ENCODE data around the gene FARP1.

Gene FARP1

DNA sequence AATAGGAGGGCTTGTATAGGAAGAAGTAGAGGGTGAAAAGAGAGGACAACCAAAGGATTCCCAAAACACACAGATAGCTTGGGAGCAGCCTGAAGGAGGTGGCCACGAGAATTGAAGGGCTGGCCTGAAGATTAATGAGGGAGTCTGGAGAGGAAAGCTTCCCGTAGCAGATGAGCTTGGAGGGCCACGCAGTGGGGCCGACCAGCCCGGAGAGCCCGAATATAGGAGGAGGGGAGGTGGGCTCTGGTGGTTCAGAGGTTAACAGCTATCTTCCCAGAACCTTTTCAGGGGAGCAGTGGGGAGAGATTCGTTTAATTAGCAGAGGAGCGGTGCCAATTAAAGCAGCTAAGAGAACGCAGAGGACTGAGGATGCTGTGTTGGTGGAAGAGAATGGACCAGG lies 279.2 kb downstream of the FARP1 start:
- DNase-seq (ENCODE audit: low spot score) = no peak

DNA sequence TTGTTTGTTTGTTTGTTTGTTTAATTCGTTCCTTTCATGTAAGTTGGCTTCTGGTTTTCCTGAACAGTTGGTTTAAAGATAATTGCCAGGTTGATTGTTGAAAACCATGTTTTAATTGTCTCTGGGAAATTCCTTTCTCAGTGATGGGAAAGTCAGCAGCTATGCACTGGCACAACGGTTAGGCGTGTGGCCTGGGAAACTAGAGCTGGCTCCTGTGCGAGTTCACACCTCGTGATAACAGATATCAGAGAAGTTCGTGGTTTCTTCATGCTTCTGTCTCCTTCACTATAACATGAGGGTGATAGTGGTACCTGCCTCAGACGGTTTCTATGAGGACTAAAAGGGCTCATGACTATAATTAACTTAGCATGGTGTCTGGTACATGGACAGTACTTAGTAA lies 280.5 kb downstream of the FARP1 start:
- no peak for DNase-seq (ENCODE audit: low spot score)

DNA sequence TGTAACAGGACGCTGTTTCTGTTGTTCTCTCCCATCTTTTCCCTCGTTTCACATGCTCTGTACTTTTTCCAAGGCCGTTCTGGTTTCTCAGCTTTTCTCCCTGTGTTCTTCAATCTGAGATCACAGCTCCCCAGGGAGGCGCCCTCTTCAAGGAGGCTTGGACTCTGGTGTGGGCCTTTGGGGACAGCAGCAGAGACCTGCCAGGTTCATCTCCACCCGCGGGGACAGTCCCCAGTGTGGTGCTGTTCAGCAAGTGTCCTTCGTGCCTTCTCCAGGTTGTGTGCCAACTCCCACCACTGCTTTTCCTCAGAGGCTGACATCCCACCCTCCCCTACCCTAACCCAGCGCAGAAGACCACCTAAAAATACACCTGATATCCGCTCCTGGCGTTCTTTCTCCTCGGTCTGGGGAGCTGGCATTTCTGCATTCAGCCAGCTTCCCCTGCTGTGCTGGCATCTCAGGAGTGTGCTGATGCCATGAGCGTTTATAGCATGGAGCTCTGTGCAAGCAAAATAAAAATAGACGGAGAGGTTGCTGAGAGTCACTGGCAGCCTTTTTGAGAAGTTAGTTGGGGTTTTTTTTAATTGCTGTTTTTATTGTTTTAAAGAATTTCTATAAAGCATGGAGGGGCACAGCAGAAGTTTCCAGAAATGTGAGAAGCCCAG lies 284.6 kb downstream of the FARP1 start:
- DNase-seq (ENCODE audit: low spot score) = no peak

DNA sequence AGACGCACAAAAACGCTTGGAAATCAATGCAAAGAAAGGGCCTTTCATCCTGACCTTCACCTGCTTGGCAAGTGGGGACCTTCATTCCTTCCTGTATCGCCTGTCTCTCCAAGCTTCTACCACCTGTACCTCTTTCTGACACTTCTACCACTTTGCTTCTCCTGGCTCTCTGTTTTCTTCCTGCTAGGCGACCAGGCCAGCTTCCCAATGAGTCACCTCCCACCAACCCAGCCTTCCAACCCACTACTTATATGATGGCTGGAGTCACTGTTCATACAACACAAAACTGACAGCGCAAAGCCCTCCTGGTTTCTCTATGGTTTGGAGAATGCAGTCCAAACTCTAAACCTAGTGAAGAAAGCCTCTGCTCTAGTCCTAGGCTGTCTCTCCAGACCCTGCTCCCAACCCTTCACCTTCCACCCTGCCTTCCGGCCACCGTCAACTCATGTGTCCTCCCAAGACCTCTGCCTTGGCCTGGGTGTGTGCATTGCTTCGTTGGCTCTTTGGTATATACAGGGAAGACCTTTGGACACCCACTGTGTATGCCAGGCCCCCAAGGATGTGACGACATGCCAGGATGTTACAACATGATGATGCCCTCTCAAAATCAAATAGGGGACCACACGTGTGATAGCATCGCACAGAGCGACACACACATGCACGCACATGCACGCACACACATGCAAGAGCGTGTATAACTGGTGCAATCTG lies 285.5 kb downstream of the FARP1 start:
- no peak for DNase-seq (ENCODE audit: low spot score)

DNA sequence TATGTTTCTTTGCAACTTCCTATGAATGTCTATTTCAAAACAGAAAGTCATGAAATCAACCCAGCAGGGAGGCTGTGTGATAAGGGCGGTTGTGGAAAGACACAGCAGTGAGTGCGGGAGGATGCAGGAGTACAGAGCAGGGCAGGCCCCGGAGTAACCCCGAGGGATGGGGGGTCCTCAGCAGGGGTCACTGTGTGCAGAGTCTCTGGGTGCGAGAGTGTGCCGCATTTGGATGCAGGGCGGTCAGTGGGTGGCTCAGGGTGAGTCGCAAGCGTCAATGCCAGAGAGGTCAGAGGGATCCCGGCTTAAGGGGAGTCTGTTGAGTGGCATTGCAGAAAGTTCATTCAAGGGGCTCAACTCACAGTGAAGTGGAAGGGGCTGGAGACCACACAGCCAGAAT lies 286.2 kb downstream of the FARP1 start:
- no peak for DNase-seq (ENCODE audit: low spot score)

DNA sequence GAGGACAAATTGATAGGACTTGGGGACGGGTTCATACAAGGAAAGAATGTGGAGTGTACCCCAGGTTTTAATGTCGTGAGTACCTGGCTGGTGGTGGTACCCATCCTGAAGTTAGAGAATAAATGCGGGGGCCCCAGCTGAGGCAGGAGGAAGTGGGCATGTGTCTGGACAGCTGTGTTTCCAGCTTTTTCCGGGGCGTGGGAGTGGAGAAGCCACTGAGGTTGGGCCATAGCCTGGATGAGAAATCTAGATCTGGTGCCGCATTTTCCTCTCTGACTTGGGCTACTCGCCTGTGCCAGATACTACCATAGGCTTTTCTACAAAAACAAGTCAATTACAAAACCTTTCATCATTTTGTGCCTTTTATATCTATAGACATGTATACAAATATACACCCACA lies 286.6 kb downstream of the FARP1 start:
- no peak for DNase-seq (ENCODE audit: low spot score)

DNA sequence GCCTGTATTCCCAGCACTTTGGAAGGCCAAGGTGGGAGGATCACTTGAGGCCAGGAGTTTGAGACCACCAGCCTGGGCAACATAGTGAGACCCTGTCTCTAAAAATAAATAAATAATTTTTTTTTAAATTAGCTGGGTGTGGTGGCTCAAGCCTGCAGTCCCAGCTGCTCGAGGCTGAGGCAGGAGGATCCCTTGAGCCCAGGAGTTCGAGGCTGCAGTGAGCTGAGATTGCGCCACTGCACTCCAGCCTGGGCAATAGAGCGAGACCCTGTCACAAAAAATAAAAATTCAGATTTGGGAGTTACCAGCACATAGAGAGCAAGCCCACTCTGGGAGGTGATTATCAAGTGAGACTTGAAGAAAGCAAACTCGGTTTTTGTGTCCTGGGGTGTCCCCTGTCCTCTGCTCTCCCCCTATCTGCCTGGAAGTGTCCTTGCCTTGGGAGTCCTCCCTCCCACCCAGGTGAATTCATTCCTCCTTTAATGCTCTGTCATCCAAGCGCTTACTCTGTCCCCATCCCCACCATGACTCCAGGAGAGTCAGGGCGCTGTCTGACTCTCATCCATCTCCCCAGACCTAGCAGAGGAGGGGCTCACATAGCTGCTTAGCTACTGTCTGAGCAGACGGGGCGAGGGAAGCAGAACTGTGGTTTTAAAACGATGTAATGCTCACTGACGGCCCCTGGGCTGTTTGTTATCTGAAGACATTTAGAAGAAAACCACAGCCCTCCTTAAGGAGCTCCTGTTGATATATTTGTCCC lies 287.3 kb downstream of the FARP1 start:
- no peak for DNase-seq (ENCODE audit: low spot score)

DNA sequence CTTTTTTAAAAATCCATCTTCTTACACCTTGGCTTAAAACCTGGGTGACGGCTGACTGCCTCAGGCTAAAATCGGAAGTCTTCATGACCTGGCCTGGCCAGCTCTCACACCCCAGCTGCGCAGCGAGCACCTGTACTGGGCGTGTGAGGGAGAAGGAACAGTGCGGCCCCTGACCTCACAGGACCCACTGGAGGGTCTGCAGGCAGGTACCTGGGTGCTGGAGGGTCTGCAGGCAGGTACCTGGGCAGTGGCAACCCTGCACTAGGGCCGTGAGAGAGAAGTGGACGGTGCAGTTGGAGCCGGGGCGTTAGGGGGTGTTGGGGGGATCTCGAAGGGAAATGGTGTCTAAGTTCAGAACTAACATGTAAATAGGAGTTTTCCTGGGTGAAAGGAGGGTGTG lies 289.7 kb downstream of the FARP1 start:
- no peak for DNase-seq (ENCODE audit: low spot score)

DNA sequence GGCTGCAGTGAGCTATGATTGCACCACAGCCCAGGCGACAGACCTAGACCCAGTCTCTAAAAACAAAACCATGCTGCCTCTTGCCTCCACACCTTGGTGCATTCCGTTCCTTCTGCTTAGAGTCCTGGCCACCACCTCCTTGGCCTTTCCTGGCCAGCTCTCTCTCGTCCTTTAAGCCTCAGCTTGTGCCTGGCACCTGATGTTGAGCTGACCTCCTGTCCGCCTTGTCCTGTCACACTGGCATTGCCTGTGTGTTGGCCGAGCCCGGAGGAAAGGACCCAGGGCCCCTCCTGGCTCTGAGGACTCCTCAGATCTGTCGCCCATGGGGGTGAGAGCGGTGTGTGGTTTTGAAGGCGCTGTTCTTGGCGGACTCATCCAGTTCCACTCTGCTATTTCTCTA lies 290.8 kb downstream of the FARP1 start:
- DNase-seq (ENCODE audit: low spot score) = no peak

DNA sequence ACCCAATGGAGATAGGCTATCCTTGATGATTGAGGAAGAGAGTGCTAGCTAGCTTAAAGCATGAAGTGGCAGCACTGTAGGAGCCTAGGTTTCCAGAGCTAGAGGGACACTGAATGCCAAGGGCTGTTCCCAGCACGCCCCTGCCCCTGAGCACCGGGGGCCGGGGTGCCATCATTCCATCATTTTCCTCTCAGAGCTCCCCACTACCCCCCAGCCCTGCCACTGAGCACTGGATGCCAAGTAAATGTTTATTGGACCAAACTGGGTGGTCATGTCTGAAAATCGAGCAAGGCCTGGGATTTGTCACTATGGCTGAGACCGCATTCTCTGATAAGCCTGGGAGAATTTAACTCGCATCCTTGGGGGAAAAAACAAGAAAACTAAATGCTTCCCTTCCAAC lies 291.2 kb downstream of the FARP1 start:
- no peak for DNase-seq (ENCODE audit: low spot score)

DNA sequence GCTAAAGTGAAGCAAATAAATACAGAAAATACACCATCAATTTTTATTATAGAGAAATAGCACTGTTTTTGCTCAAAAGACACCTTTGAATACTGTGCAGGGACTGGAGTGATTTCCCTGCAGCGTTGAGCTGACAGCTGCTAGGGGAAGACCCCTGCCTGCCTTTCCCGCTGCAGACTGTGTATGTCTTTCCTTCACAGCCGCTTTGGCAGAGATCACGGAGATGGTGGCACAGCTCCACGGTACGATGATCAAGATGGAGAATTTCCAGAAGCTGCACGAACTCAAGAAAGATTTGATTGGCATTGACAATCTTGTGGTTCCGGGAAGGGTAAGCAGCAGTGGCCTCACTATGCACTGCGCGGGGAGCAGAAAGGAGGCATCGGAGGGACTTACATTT lies 292.5 kb downstream of the FARP1 start:
- no peak for DNase-seq (ENCODE audit: low spot score)

DNA sequence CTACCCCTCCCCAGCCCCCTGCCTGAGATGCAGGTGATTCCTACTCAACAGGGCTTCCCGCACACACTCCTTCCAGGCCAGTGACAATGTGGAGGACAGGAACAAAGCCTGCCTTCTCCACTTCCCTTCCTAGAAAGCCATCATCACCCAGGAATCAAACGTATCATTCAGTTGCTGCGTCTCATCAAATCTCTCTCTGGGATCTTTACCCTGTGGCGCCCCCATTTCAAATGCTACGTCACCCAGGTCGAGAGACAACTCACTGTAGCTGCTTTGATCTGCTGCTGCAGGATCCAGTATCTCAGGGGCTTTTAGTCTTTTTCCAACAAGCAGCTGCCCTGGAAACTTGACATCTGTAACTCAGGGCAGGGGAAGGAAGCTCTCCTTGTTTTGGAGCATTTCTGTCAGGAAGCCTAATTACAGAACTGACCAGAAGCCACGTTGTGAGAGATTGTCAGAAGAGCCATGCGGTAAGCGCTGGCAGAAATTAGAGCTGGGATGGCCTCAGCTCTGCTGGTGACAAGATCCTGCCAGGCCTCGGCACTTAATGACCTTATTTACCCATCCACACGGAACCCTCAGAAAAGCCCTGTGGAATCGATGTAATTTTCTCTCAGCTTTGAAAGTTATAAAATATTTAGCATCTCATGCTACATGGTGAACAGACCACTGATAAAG lies 293.5 kb downstream of the FARP1 start:
- DNase-seq (ENCODE audit: low spot score) = no peak

DNA sequence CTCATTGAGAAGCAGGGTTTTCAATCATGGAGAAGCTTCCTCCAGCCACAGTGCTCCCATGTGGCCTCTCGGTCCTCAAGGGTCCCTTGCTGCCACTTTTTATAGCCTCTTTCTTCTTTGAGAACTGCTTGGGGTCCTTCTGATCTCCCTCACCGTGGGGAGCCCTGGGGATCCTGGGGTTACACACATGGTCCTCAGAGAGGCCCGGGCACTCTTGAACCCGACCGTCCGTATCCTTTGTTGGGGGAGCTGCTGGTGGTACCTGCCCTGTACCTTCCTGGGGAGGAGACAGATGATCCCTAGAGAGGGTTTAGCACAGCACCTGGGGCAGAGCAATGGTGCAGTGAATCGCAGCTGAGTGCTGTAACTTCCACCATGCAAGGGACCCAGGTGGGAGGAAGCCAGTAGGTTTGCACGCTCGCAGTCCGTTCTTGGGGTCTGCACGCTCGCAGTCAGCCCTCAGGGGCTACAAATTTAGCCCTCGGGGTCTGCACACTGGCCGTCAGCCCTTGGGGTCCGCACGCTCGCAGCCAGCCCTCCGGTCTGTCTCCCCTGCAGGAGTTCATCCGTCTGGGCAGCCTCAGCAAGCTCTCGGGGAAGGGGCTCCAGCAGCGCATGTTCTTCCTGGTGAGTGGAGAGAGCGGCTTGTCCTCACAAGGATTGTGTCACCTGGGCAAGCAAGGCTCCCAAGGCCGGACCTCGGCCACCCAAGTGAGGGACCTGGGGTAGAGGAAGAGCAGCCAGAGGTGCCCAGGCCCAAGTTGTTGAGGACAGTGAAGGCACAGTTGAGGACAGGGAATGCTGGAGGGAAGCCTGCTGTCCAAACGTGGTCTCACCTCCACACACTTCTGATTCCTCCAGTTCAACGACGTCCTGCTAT lies 295.6 kb downstream of the FARP1 start:
- no peak for DNase-seq (ENCODE audit: low spot score)

DNA sequence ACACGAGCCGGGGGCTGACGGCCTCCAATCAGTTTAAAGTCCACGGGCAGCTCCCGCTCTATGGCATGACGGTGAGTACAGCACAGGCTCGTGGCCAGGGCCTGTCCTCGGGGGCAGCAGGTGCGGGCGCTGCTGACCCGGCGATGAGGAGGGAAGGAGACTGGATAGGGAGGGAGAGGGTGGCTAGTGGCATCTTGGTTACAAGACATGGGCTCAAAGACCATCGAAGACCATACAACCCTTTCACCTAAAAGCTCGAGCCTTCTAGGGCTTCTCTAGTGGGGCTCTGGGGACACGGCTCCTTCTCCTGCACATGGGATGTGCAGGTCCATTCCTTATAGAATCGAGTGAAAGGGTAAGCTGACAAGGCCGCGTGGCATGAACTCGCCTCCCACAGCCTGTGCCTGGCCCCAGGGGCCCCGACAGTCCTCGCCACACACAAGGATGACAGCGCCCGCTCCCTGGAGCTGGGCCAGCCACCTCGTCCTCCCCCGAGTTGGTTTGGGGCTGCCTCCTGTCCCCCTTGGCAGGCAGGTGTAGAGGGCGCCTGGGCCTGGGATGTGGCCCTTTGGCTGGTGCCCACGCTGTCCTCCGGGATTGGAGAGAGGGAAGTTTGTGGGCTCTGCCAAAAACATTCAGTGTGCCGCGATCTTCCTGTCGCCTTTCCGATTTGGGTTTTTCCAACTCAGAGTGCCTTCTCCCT lies 296.4 kb downstream of the FARP1 start:
- no peak for DNase-seq (ENCODE audit: low spot score)

DNA sequence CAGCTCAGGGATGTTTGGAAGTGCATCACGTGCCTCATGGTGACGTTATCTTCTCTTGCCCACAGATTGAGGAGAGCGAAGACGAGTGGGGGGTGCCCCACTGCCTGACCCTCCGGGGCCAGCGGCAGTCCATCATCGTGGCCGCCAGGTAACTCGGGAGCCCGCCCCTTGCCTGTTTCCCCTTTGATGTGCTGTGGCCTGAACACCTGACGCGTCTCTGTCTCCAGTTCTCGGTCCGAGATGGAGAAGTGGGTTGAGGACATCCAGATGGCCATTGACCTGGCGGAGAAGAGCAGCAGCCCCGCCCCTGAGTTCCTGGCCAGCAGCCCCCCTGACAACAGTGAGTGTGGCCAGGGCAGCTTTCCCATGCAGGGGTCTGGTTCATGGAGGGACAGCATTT lies 297.0 kb downstream of the FARP1 start:
- no peak for DNase-seq (ENCODE audit: low spot score)

DNA sequence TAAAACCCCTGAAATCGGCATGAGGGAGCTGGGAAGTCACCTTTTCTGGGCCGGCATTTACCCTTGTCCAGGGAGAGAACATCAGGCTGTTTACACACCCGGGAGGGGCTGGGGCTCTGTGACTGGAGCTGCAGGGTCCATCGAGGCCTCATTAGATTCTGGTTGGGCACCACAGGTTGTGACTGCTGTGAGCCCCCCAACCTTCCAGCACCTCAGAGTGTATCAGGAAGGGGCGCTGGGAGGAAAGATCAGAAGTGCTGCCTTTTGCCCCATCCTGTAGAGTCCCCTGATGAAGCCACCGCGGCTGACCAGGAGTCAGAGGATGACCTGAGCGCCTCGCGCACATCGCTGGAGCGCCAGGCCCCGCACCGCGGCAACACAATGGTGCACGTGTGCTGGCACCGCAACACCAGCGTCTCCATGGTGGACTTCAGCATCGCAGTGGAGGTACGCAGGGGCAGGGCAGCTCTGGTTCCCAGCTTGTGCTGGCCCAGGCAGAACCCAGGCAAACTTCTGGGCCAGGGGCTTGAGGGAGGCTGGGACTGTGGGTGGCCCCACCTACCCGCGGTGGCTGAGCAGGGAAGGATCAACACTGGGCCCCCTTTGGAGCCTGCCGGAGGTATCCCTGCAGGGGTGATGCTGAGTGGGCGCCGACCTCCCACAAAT lies 297.6 kb downstream of the FARP1 start:
- no peak for DNase-seq (ENCODE audit: low spot score)

DNA sequence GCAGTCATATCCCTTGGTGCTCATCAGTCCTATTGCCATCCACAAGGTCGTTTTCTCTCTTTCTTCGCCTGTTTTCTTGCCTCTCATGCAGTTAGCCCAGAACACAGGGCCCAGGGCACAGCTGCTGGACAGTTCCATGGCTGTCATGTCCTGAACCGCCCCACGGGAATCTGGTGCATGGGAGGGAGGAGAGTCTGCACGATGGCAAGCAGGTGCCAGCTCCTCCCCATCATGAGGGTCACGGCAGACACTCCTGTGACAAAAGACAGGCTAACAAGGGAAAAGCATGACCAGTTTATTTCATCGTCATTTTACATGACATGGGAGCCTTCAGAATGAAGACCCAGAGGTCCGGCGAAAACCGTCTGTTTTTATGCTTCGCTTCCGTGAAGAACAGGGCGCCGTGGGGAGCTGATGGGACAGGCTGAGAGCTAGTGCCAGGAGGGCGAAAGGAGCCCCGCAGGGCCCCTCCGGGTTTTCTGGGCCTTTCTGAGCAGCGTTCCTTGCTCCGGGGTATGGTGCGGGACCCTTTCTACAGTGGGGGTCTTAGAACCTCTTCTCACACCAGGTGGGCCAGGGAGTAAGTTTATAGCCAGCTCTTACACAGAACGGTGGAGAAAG lies 298.3 kb downstream of the FARP1 start:
- no peak for DNase-seq (ENCODE audit: low spot score)

DNA sequence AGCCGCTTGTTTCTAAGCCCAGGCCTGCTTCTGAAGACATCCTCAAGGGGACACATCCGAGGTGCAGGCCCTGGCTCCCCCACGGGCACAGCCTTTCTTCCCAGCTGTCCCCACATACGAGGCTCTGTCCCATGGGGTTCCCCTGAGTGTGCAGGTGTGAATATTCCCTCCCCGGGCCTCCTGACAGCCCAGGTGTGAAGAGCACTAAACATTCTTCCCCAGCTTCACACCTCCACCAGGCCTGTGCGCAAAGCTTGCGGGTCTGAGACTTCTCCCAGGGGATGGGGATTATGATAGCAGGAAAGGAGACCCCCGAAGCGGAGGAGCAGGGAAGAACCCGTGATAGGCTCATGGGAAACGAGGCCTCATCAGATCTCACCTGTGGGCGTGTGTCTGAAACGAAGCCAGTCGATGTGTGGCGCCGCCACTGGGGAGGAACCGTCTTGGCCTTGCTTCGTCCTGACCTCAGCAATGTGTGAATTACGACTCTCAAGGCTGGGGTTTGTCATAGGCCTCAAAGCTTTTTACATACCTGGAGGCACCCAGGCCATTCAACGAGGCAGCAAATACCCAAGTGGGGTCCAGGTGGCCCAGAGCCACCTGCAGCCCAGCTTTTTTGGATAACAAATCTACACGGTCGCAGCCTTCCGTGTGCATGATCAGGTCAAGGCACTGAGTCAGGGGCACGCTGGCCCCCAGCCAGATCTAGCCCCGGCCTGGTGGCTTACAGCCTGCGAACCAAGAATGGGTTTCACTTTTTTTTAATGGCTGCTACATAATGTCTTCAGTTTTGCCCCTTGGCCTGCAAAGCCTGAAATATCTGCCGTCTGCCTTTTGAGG lies 299.7 kb downstream of the FARP1 start:
- no peak for DNase-seq (ENCODE audit: low spot score)

DNA sequence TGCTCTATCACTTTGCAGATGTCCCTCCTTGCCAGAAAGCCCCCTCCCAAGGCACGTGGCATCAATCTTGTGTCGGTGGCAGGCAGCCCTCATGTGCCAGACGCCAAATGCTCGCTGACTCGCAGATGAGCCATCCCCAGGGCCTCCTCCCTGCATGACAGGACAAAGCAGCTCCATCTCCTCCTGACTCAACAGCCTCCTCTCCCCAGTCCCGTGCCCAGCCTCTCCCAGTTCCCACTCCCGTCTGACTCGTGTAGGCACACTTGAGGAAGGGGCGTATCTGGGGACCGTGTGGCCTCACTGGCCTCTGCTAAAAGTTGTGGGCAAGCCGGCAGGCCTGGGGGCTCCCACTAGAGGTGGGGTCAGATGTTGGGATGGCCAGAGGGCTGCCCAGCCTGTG lies 300.4 kb downstream of the FARP1 start:
- peak; percentile 46 for DNase-seq (ENCODE audit: low spot score)

All from SW480 (cell line).